AG04449 (cell line): ENCODE results near the gene COG6.

Experiments
- CTCF ChIA-PET: fragments of 350-600 bp; formaldehyde crosslinking; extraction: SDS; loops from one replicate; lab custom pipeline; 2021; ENCODE audit warnings: antibody characterized with exemption; lab: Yijun Ruan, JAX
- POLR2A ChIA-PET: fragments of 400-600, 350-600 bp; formaldehyde crosslinking; extraction: SDS; loops from one replicate; lab custom pipeline; 2020; ENCODE audit warnings: antibody characterized with exemption, inconsistent platforms; lab: Yijun Ruan, JAX
- DNase-seq: peaks from one replicate; pipeline ENCODE4 v3.0.0-alpha.2; 2010; ENCODE audit warnings: low read depth, low spot score
- H3K4me3 ChIP-seq: 2 replicates; pipeline ENCODE4 v1.5.1; 2011; ENCODE audit warnings: low read depth, mild to moderate bottlenecking, control low read depth, low read length
- TF ChIP-seq, protein P1 (sequence below): IDR thresholded peaks from one replicate; pipeline ENCODE4 v1.5.1; 2011; ENCODE audit warnings: mild to moderate bottlenecking, moderate library complexity, low read length, control low read depth, inconsistent platforms; ENCODE audit not compliant: insufficient read depth; ENCODE audit errors: missing control alignments

COG6 gene

GRCh38 chr13:39766464-39767158 lies 111.1 kb downstream of the COG6 start:
- TF ChIP-seq, protein P1, sequence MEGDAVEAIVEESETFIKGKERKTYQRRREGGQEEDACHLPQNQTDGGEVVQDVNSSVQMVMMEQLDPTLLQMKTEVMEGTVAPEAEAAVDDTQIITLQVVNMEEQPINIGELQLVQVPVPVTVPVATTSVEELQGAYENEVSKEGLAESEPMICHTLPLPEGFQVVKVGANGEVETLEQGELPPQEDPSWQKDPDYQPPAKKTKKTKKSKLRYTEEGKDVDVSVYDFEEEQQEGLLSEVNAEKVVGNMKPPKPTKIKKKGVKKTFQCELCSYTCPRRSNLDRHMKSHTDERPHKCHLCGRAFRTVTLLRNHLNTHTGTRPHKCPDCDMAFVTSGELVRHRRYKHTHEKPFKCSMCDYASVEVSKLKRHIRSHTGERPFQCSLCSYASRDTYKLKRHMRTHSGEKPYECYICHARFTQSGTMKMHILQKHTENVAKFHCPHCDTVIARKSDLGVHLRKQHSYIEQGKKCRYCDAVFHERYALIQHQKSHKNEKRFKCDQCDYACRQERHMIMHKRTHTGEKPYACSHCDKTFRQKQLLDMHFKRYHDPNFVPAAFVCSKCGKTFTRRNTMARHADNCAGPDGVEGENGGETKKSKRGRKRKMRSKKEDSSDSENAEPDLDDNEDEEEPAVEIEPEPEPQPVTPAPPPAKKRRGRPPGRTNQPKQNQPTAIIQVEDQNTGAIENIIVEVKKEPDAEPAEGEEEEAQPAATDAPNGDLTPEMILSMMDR, result no peak
- CTCF ChIA-PET, result interaction anchor here (1.0 to 2.5 kb wide), 8 partner anchors 10 to 916 kb away, joined by 3 to 11 read pairs (median 4); no protein-coding TSS in a partner anchor
- H3K4me3 ChIP-seq, result no peak overlapping the region
- POLR2A ChIA-PET, result no interaction called here
- no peak for DNase-seq

- ChIA-PET POLR2A (no interaction called here), CTCF (interaction anchor here (2.5 kb wide), 1 partner anchor 9 kb away, joined by 10 read pairs; no protein-coding TSS in a partner anchor)
- no peak for DNase-seq
- TF ChIP-seq, protein P1, result no peak
- H3K4me3 ChIP-seq, result no peak overlapping the region
These were observed 112.5 kb downstream of the COG6 start for GRCh38 chr13:39767791-39768517.

DNA sequence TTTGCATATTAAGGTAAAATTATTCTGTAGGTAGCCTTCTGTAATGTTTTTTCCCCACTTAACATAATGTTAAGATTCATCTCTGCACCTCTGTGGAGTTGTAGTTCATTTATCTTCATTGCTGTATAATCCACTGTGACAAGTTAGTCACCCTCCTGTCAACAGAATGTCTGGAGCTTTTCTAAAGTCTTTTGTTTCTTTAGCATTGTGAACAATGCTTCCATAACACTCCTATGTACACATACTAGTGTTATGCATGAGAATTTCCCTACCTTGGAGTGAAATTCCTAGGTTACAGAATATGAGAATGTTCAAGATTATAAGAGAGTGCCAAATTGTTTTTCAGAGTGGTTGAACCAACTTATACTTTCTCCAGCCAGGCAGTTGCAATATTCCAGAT lies 113.5 kb downstream of the COG6 start:
- no peak for DNase-seq
- ChIA-PET POLR2A (no interaction called here), CTCF (interaction anchor here (1.1 to 2.5 kb wide), 2 partner anchors 8 to 13 kb away, joined by 4 to 10 read pairs; no protein-coding TSS in a partner anchor)
- TF ChIP-seq, protein P1, result no peak
- no peak overlapping the region for H3K4me3 ChIP-seq

GRCh38 chr13:39770221-39771090 lies 115.0 kb downstream of the COG6 start:
- no peak for DNase-seq
- POLR2A ChIA-PET, result no interaction called here
- TF ChIP-seq, protein P1, result no peak
- H3K4me3 ChIP-seq, result no peak overlapping the region
- CTCF ChIA-PET, result interaction anchor here (1.1 kb wide), 1 partner anchor 15 kb away, joined by 3 read pairs; no protein-coding TSS in a partner anchor

DNA sequence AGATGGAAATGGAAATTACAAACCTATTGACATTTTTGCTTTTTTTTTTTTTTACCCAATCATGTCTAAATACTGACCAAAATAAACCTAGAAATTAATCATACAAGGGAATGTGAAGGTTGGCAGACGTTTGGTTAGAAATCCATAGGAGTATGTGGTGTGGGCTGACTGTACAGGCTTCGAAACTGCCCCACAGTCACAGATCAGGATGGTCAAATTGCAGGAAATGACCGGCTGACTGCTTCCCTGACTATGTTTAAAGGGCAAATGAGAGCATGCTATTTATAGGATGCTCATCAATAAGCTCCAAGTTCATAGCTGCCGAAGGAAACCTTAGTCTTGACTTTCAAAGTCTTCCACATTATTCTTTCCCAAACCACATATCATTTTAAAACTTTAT lies 118.4 kb downstream of the COG6 start:
- POLR2A ChIA-PET, result no interaction called here
- TF ChIP-seq, protein P1, result no peak
- CTCF ChIA-PET, result interaction anchor here (0.5 to 1.9 kb wide), 4 partner anchors 15 to 909 kb away, joined by 3 to 4 read pairs (median 4); no protein-coding TSS in a partner anchor
- no peak overlapping the region for H3K4me3 ChIP-seq
- DNase-seq, result no peak
